HUES64 (cell line): ENCODE data around the gene TP53BP1.
A peak's percentile ranks its signal among the peaks of the same experiment; 100 is the strongest.

Experiments used
- H3K27ac ChIP-seq: 2 replicates; pipeline ENCODE4 v1.7.0; 2013; ENCODE audit warnings: low read depth, low read length, inconsistent platforms
- H3K27me3 ChIP-seq: 2 replicates; pipeline ENCODE4 v1.6.1; 2013; ENCODE audit warnings: mild to moderate bottlenecking, low read length; ENCODE audit not compliant: insufficient read depth
- H3K36me3 ChIP-seq: 2 replicates; pipeline ENCODE4 v1.6.1; 2013; ENCODE audit warnings: mild to moderate bottlenecking, low read length; ENCODE audit not compliant: insufficient read depth
- H3K4me1 ChIP-seq: 2 replicates; pipeline ENCODE4 v1.6.1; 2013; ENCODE audit warnings: mild to moderate bottlenecking, low read length, moderate library complexity; ENCODE audit not compliant: insufficient read depth
- H3K4me3 ChIP-seq: 2 replicates; pipeline ENCODE4 v1.5.1; 2013; ENCODE audit warnings: mild to moderate bottlenecking, low read length, moderate library complexity
- H3K9ac ChIP-seq: 2 replicates; pipeline ENCODE4 v1.6.1; 2013; ENCODE audit warnings: mild to moderate bottlenecking, low read depth, low read length
- H3K9me3 ChIP-seq: 2 replicates; pipeline ENCODE4 v1.6.1; 2013; ENCODE audit warnings: low read depth, low read length; ENCODE audit not compliant: insufficient read depth
- WGBS: fragments of 150-250, 120-280 bp; methylation state at CpG from one replicate; pipeline ENCODE4 v1.1.7; 2013; ENCODE audit warnings: missing lambda C conversion rate; 5-methylcytosine and 5-hydroxymethylcytosine counted together

Gene TP53BP1

DNA sequence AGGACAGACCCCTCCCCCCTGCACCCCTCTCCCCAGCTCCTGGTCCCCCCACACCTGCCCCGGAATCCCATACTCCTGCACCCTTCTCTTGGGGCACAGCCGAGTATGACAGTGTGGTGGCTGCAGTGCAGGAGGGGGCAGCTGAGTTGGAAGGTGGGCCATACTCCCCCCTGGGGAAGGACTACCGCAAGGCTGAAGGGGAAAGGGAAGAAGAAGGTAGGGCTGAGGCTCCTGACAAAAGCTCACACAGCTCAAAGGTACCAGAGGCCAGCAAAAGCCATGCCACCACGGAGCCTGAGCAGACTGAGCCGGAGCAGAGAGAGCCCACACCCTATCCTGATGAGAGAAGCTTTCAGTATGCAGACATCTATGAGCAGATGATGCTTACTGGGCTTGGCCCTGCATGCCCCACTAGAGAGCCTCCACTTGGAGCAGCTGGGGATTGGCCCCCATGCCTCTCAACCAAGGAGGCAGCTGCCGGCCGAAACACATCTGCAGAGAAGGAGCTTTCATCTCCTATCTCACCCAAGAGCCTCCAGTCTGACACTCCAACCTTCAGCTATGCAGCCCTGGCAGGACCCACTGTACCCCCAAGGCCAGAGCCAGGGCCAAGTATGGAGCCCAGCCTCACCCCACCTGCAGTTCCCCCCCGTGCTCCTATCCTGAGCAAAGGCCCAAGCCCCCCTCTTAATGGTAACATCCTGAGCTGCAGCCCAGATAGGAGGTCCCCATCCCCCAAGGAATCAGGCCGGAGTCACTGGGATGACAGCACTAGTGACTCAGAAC is 34.3 kb upstream of the TP53BP1 start:
- Histone ChIP-seq H3K27ac (no peak overlapping the region), H3K4me3 (no peak overlapping the region), H3K9ac (no peak overlapping the region), H3K9me3 (no peaks in the 10 kb centered on the region), H3K4me1 (peaks cover 16% of the 10 kb centered on the region), H3K27me3 (no peaks in the 10 kb centered on the region), H3K36me3 (0 out of 2 replicates have a peak, but pooled peaks cover under 1% of the 10 kb centered on the region)
- 92% methylated on average over 8 of the region's 9 CpGs for whole genome bisulfite sequencing

- 91% methylated on average over 11 of the region's 11 CpGs for WGBS
- Histone ChIP-seq H3K36me3 (0 out of 2 replicates have a peak, but pooled peaks cover 6% of the 10 kb centered on the region), H3K27me3 (no peaks in the 10 kb centered on the region), H3K4me1 (peaks cover 13% of the 10 kb centered on the region), H3K27ac (no peak overlapping the region), H3K9me3 (no peaks in the 10 kb centered on the region), H3K4me3 (no peak overlapping the region), H3K9ac (no peak overlapping the region)
These were observed 33.4 kb upstream of the TP53BP1 start for GRCh38 chr15:43526261-43526930.

DNA sequence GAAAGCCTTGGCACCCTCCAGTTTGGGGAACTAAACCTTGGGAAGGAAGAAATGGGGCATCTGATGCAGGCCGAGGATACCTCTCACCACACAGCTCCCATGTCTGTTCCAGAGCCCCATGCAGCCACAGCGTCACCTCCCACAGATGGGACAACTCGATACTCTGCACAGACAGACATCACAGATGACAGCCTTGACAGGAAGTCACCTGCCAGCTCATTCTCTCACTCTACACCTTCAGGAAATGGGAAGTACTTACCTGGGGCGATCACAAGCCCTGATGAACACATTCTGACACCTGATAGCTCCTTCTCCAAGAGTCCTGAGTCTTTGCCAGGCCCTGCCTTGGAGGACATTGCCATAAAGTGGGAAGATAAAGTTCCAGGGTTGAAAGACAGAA is 32.2 kb upstream of the TP53BP1 start:
- Histone ChIP-seq H3K27ac (no peak overlapping the region), H3K4me1 (0 out of 2 replicates have a peak, but pooled peaks cover under 1% of the 10 kb centered on the region), H3K27me3 (peaks cover 6% of the 10 kb centered on the region), H3K9ac (no peak overlapping the region), H3K36me3 (0 out of 2 replicates have a peak, but pooled peaks cover 6% of the 10 kb centered on the region), H3K9me3 (no peaks in the 10 kb centered on the region), H3K4me3 (no peak overlapping the region)
- WGBS: 89% methylated on average over 4 of the region's 4 CpGs

- Histone ChIP-seq H3K9me3 (no peaks in the 10 kb centered on the region), H3K4me1 (no peaks in the 10 kb centered on the region), H3K27me3 (peaks cover 14% of the 10 kb centered on the region), H3K27ac (no peak overlapping the region), H3K36me3 (0 out of 2 replicates have a peak, but pooled peaks cover 6% of the 10 kb centered on the region), H3K4me3 (no peak overlapping the region), H3K9ac (no peak overlapping the region)
- 94% methylated on average over 4 of the region's 4 CpGs for WGBS
These were observed 31.4 kb upstream of the TP53BP1 start for GRCh38 chr15:43524254-43524845.

- peaks cover 6% of the 10 kb centered on the region for H3K4me1 ChIP-seq
- no peak overlapping the region for H3K27ac ChIP-seq
- no peaks in the 10 kb centered on the region for H3K9me3 ChIP-seq
- H3K36me3 ChIP-seq: 0 out of 2 replicates have a peak, but pooled peaks cover 6% of the 10 kb centered on the region
- H3K9ac ChIP-seq: no peak overlapping the region
- no peak overlapping the region for H3K4me3 ChIP-seq
- 91% methylated on average over 7 of the region's 7 CpGs for WGBS
- H3K27me3 ChIP-seq: peaks cover 21% of the 10 kb centered on the region
These were observed 30.7 kb upstream of the TP53BP1 start for GRCh38 chr15:43523646-43524045.

DNA sequence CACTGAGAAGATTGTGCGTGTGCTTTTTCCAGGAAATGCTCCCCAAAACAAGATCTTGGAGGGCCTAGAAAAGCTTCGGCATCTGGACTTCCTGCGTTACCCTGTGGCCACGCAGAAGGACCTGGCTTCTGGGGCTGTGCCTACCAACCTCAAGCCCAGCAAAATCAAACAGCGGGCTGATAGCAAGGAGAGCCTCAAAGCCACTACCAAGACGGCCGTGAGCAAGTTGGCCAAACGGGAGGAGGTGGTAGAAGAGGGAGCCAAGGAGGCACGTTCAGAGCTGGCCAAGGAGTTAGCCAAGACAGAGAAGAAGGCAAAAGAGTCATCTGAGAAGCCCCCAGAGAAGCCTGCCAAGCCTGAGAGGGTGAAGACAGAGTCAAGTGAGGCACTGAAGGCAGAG is 29.3 kb upstream of the TP53BP1 start:
- 0 out of 2 replicates have a peak, but pooled peaks cover 6% of the 10 kb centered on the region for H3K36me3 ChIP-seq

GRCh38 chr15:43521419-43521818 is 28.5 kb upstream of the TP53BP1 start:
- no peaks in the 10 kb centered on the region for H3K9me3 ChIP-seq
- peaks cover 42% of the 10 kb centered on the region for H3K27me3 ChIP-seq
- 0 out of 2 replicates have a peak, but pooled peaks cover 6% of the 10 kb centered on the region for H3K36me3 ChIP-seq
- WGBS: 95% methylated on average over 11 of the region's 11 CpGs
- H3K9ac ChIP-seq: no peak overlapping the region
- H3K27ac ChIP-seq: no peak overlapping the region
- H3K4me3 ChIP-seq: no peak overlapping the region
- H3K4me1 ChIP-seq: peaks cover 14% of the 10 kb centered on the region

More for the DNA sequence above, 29.3 kb upstream of the TP53BP1 start:
- no peak overlapping the region for H3K4me3 ChIP-seq
- H3K9ac ChIP-seq: no peak overlapping the region
- peaks cover 33% of the 10 kb centered on the region for H3K27me3 ChIP-seq
- H3K4me1 ChIP-seq: peaks cover 6% of the 10 kb centered on the region
- H3K27ac ChIP-seq: no peak overlapping the region
- WGBS: 91% methylated on average over 9 of the region's 9 CpGs
- no peaks in the 10 kb centered on the region for H3K9me3 ChIP-seq

DNA sequence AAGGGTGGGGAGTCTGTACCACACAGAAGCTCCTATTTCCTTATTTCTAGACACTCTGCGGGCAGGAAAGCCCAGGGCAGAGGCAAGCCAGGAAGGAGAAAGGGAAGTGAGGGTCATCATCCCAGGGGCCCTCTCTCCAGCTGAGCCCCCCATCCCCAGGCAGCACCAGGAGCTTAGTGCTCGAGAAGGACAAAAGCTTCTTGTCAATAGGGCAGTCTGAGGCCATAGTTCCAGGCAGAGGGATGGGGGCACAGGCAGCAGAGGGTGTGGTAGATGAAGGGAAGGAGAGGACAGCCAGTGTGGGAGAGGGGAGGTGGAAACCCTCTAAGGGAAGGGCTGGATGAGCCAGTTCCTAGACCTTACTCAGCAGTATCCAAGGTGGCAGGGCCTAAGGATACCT is 27.2 kb upstream of the TP53BP1 start:
- no peak overlapping the region for H3K9ac ChIP-seq
- H3K4me3 ChIP-seq: no peak overlapping the region
- H3K27me3 ChIP-seq: peaks cover 46% of the 10 kb centered on the region
- H3K9me3 ChIP-seq: no peaks in the 10 kb centered on the region
- H3K36me3 ChIP-seq: 0 out of 2 replicates have a peak, but pooled peaks cover 6% of the 10 kb centered on the region
- 90% methylated on average over 2 of the region's 2 CpGs for WGBS
- H3K4me1 ChIP-seq: peaks cover 22% of the 10 kb centered on the region
- no peak overlapping the region for H3K27ac ChIP-seq

- WGBS: 68% methylated on average over 2 of the region's 2 CpGs
- peaks cover 46% of the 10 kb centered on the region for H3K27me3 ChIP-seq
- peak overlapping the region; percentile 62; the same call in 1 of the 2 replicates for H3K4me3 ChIP-seq
- H3K9me3 ChIP-seq: no peaks in the 10 kb centered on the region
- H3K27ac ChIP-seq: no peak overlapping the region
- 0 out of 2 replicates have a peak, but pooled peaks cover 6% of the 10 kb centered on the region for H3K36me3 ChIP-seq
- no peak overlapping the region for H3K9ac ChIP-seq
- H3K4me1 ChIP-seq: peaks cover 25% of the 10 kb centered on the region
These were observed 26.2 kb upstream of the TP53BP1 start for GRCh38 chr15:43519196-43519595.

DNA sequence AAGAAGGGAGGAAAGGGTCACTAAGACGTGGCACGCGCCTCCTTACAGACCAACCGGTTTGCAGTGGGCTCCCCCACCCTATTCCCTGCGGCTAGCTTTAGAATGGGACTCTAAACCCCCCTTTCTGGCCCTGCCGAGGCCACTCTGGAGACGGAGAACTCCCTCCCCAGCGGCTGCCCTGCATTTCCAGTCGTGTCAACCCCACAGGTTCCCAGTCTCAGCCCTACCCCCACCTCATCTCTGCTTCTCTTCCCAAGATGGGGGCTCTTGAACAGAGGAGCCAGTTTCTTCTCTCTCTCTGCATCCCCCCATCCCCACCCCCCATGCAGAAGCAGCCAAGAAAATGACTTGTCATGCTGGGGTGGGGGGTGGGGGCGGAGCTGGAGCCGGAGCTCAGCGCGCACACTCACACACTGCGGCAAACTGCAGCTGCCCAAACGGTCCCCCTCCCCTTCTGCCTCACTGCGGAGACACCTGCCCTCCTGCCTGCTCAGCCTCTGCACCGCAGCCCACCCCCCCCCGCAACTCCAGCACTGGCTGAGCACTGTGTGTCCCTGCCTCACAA is 25.3 kb upstream of the TP53BP1 start:
- Histone ChIP-seq H3K4me1 (peaks cover 27% of the 10 kb centered on the region), H3K27me3 (peaks cover 46% of the 10 kb centered on the region), H3K4me3 (peak overlapping the region; percentile 62), H3K36me3 (0 out of 2 replicates have a peak, but pooled peaks cover 6% of the 10 kb centered on the region), H3K9ac (peak overlapping the region; percentile 44), H3K9me3 (no peaks in the 10 kb centered on the region), H3K27ac (no peak overlapping the region)
- WGBS: under 1% methylated on average over 18 of the region's 18 CpGs
